H9 (cell line): ENCODE results near the gene NPAS3. TPM values are rescaled to one million over a fixed set of nuclear protein-coding genes. Genes with fewer than 3 reads are reported as not detected.

Experiments used
- DNase-seq: peaks from one replicate; pipeline ENCODE4 v3.0.0-alpha.2; 2017
- H2AFZ ChIP-seq: one replicate; pipeline ENCODE4 v1.6.1; 2013; ENCODE audit warnings: mild to moderate bottlenecking, low read length, control low read depth, moderate library complexity
- H2AK5ac ChIP-seq: 2 replicates; pipeline ENCODE4 v1.6.1; 2013; ENCODE audit warnings: low read length, control low read depth, mixed read lengths; ENCODE audit not compliant: insufficient read length
- H2BK120ac ChIP-seq: one replicate; pipeline ENCODE4 v1.6.1; 2013; ENCODE audit warnings: low read depth, mild to moderate bottlenecking, low read length, control low read depth, inconsistent platforms; ENCODE audit not compliant: poor library complexity, severe bottlenecking
- H2BK12ac ChIP-seq: 2 replicates; pipeline ENCODE4 v1.6.1; 2013; ENCODE audit warnings: low read length, control low read depth, mixed read lengths, low read depth; ENCODE audit not compliant: insufficient read length
- H2BK15ac ChIP-seq: 2 replicates; pipeline ENCODE4 v1.6.1; 2013; ENCODE audit warnings: low read depth, low read length, control low read depth
- H2BK20ac ChIP-seq: one replicate; pipeline ENCODE4 v1.6.1; 2013; ENCODE audit warnings: low read depth, mild to moderate bottlenecking, low read length, control low read depth, inconsistent platforms; ENCODE audit not compliant: poor library complexity, severe bottlenecking
- H2BK5ac ChIP-seq: 2 replicates; pipeline ENCODE4 v1.6.1; 2013; ENCODE audit warnings: low read length, control low read depth, mixed read lengths; ENCODE audit not compliant: insufficient read length
- H3K14ac ChIP-seq: 2 replicates; pipeline ENCODE4 v1.6.1; 2013; ENCODE audit warnings: low read length, control low read depth; ENCODE audit not compliant: insufficient read depth
- H3K18ac ChIP-seq: 2 replicates; pipeline ENCODE4 v1.6.1; 2013; ENCODE audit warnings: low read depth, mild to moderate bottlenecking, mixed read lengths, low read length, control low read depth; ENCODE audit not compliant: insufficient read length
- H3K23ac ChIP-seq: 2 replicates; pipeline ENCODE4 v1.6.1; 2013; ENCODE audit warnings: low read length, control low read depth, mixed read lengths, low read depth; ENCODE audit not compliant: insufficient read length
- H3K23me2 ChIP-seq: 2 replicates; pipeline ENCODE4 v1.6.1; 2013; ENCODE audit warnings: low read depth, mild to moderate bottlenecking, mixed read lengths, low read length, control low read depth; ENCODE audit not compliant: insufficient read length, poor library complexity, severe bottlenecking
- H3K27ac ChIP-seq: 2 replicates; pipeline ENCODE4 v1.5.1; 2013; ENCODE audit warnings: low read length, control low read depth, mixed read lengths, low read depth; ENCODE audit not compliant: insufficient read length
- H3K27me3 ChIP-seq: 2 replicates; pipeline ENCODE4 v1.6.1; 2013; ENCODE audit warnings: low read length, control low read depth, inconsistent platforms; ENCODE audit not compliant: insufficient read depth
- H3K4ac ChIP-seq: 2 replicates; pipeline ENCODE4 v1.6.1; 2013; ENCODE audit warnings: low read depth, mild to moderate bottlenecking, control low read depth, inconsistent platforms, low read length, moderate library complexity
- H3K4me1 ChIP-seq: 2 replicates; pipeline ENCODE4 v1.6.1; 2013; ENCODE audit warnings: low read length, control low read depth, inconsistent platforms; ENCODE audit not compliant: insufficient read depth
- H3K4me2 ChIP-seq: 2 replicates; pipeline ENCODE4 v1.6.1; 2013; ENCODE audit warnings: low read length, control low read depth, mixed read lengths; ENCODE audit not compliant: insufficient read length, insufficient read depth
- H3K56ac ChIP-seq: 2 replicates; pipeline ENCODE4 v1.6.1; 2013; ENCODE audit warnings: low read depth, mild to moderate bottlenecking, mixed read lengths, low read length, control low read depth; ENCODE audit not compliant: insufficient read length
- H3K79me1 ChIP-seq: 2 replicates; pipeline ENCODE4 v1.6.1; 2013; ENCODE audit warnings: low read depth, mild to moderate bottlenecking, moderate library complexity, low read length, control low read depth, inconsistent platforms; ENCODE audit not compliant: insufficient read depth, poor library complexity, severe bottlenecking
- H3K79me2 ChIP-seq: 2 replicates; pipeline ENCODE4 v1.6.1; 2013; ENCODE audit warnings: low read length, control low read depth, inconsistent platforms; ENCODE audit not compliant: insufficient read depth
- H3K9ac ChIP-seq: 2 replicates; pipeline ENCODE4 v1.6.1; 2013; ENCODE audit warnings: low read length, control low read depth, mixed read lengths; ENCODE audit not compliant: insufficient read length; ENCODE audit errors: extremely low read depth
- H3K9me3 ChIP-seq: one replicate; pipeline ENCODE4 v1.6.1; 2013; ENCODE audit warnings: low read depth, low read length, inconsistent platforms; ENCODE audit not compliant: control insufficient read depth
- H3T11ph ChIP-seq: one replicate; pipeline ENCODE4 v1.6.1; 2013; ENCODE audit warnings: mild to moderate bottlenecking, low read length, control low read depth, inconsistent platforms
- H4K20me1 ChIP-seq: one replicate; pipeline ENCODE4 v1.6.1; 2013; ENCODE audit not compliant: control insufficient read depth, insufficient read length, insufficient read depth
- H4K5ac ChIP-seq: 2 replicates; pipeline ENCODE4 v1.6.1; 2013; ENCODE audit warnings: low read depth, mild to moderate bottlenecking, mixed read lengths, low read length, control low read depth; ENCODE audit not compliant: insufficient read length
- H4K8ac ChIP-seq: replicated peaks from 2 replicates; pipeline ENCODE4 v1.6.1; 2013; ENCODE audit warnings: low read length, control low read depth, mixed read lengths, low read depth; ENCODE audit not compliant: insufficient read length
- H4K91ac ChIP-seq: 2 replicates; pipeline ENCODE4 v1.6.1; 2013; ENCODE audit warnings: low read depth, mild to moderate bottlenecking, moderate library complexity, mixed read lengths, low read length, control low read depth; ENCODE audit not compliant: insufficient read length
- H3K27ac Mint-ChIP-seq, 3 experiments: 2 replicates in 2 of 3; 3 replicates in 1 of 3; pipeline ENCODE4 v1.8.0; 2020 to 2021; ENCODE audit warnings: mixed read lengths in 3 of 3, mild to moderate bottlenecking in 1 of 3, moderate library complexity in 1 of 3
- H3K27me3 Mint-ChIP-seq: 2 replicates; pipeline ENCODE4 v1.8.0; 2021; ENCODE audit warnings: low read depth, mild to moderate bottlenecking, moderate library complexity, mixed read lengths
- H3K36me3 Mint-ChIP-seq, 3 experiments: 2 replicates in 2 of 3; 3 replicates in 1 of 3; pipeline ENCODE4 v1.8.0; 2020 to 2021; ENCODE audit warnings: low read depth in 3 of 3, mixed read lengths in 3 of 3; ENCODE audit not compliant: insufficient read depth in 1 of 3
- H3K4me1 Mint-ChIP-seq, 2 experiments: 2 replicates each; pipeline ENCODE4 v1.8.0; 2020; ENCODE audit warnings: mixed read lengths in 2 of 2
- H3K4me3 Mint-ChIP-seq, 2 experiments: 2 replicates in 1 of 2; 3 replicates in 1 of 2; pipeline ENCODE4 v1.8.0; 2020 to 2021; ENCODE audit warnings: mild to moderate bottlenecking in 2 of 2, mixed read lengths in 2 of 2, moderate library complexity in 1 of 2
- H3K9me3 Mint-ChIP-seq, 2 experiments: 2 replicates in 1 of 2; 3 replicates in 1 of 2; pipeline ENCODE4 v1.8.0; 2020; ENCODE audit warnings: mild to moderate bottlenecking in 2 of 2, mixed read lengths in 2 of 2, moderate library complexity in 1 of 2
- WGBS: extraction: QIAGEN DNeasy Blood & Tissue Kit; methylation state at CpG from one replicate; pipeline ENCODE4 v1.1.7; 2013; ENCODE audit warnings: missing lambda C conversion rate, low lambda C conversion rate, mixed read lengths; ENCODE audit not compliant: insufficient read length; ENCODE audit errors: extremely low coverage; 5-methylcytosine and 5-hydroxymethylcytosine counted together
- total RNA-seq: library from RNA; stranded (reverse); gene quantifications from 2 replicates; pipeline ENCODE4 v1.2.1, GENCODE V29; 2021
- TF ChIP-seq, protein P1 (sequence below): fragments of 200-600 bp; sonication (generic); conservative IDR thresholded peaks from 3 replicates; pipeline ENCODE4 v1.8.0; 2021; ENCODE audit warnings: antibody characterized with exemption, mild to moderate bottlenecking

NPAS3 gene
- total RNA-seq, 1 experiment from 2014 or later, result 0.17 TPM

DNA sequence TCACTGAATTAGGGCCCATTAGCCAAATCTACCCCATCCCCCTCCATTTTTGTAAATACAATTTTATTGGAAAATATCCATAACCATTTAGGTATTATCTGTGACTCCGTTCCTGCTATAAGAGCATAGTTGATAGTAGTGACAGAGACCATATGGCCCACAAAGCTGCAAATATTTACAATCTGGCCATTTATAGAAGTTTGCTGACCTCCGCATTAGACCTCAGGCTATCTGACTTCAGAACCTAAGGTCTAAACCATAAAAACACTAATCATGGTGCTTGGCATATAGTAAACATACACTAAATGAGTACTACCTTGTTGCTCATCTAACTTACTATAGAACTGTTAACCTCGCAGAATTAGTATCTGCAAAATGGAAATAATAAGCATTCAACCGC is 124.8 kb downstream of the NPAS3 start:
- no peak overlapping the region for H3K4me3 Mint-ChIP-seq
- H4K91ac ChIP-seq, result no peak overlapping the region
- no peak overlapping the region for H2BK12ac ChIP-seq
- no peaks in the 10 kb centered on the region for H3K36me3 Mint-ChIP-seq
- H2BK5ac ChIP-seq, result no peak overlapping the region
- peaks cover 4% of the 10 kb centered on the region in 2 experiments; a peak in 3 of 4 replicates for H3K4me1 Mint-ChIP-seq
- TF ChIP-seq, protein P1, sequence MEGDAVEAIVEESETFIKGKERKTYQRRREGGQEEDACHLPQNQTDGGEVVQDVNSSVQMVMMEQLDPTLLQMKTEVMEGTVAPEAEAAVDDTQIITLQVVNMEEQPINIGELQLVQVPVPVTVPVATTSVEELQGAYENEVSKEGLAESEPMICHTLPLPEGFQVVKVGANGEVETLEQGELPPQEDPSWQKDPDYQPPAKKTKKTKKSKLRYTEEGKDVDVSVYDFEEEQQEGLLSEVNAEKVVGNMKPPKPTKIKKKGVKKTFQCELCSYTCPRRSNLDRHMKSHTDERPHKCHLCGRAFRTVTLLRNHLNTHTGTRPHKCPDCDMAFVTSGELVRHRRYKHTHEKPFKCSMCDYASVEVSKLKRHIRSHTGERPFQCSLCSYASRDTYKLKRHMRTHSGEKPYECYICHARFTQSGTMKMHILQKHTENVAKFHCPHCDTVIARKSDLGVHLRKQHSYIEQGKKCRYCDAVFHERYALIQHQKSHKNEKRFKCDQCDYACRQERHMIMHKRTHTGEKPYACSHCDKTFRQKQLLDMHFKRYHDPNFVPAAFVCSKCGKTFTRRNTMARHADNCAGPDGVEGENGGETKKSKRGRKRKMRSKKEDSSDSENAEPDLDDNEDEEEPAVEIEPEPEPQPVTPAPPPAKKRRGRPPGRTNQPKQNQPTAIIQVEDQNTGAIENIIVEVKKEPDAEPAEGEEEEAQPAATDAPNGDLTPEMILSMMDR, result no peak
- no peak overlapping the region for H4K5ac ChIP-seq
- H3K4me1 ChIP-seq, result no peaks in the 10 kb centered on the region
- no peak overlapping the region for H2BK120ac ChIP-seq
- no peak overlapping the region for H3K4ac ChIP-seq
- no peak overlapping the region for H3K23ac ChIP-seq
- no peaks in the 10 kb centered on the region for H3K27me3 Mint-ChIP-seq
- H2BK15ac ChIP-seq, result no peak overlapping the region
- H3K27ac ChIP-seq, result no peak overlapping the region
- no peaks in the 10 kb centered on the region for H3K27me3 ChIP-seq
- H3T11ph ChIP-seq, result no peak overlapping the region
- no peaks in the 10 kb centered on the region for H3K79me1 ChIP-seq
- H3K23me2 ChIP-seq, result no peaks in the 10 kb centered on the region
- no CpG with 5 or more reads among the region's 4 CpGs for WGBS
- no peak overlapping the region for H2BK20ac ChIP-seq
- no peaks in the 10 kb centered on the region for H3K79me2 ChIP-seq
- no peak overlapping the region for H2AK5ac ChIP-seq
- no peaks in the 10 kb centered on the region for H4K20me1 ChIP-seq
- no peak for DNase-seq
- H3K9me3 ChIP-seq, result no peaks in the 10 kb centered on the region
- H3K9me3 Mint-ChIP-seq, result no peaks in the 10 kb centered on the region
- H3K9ac ChIP-seq, result no peak overlapping the region
- H3K18ac ChIP-seq, result no peak overlapping the region
- no peak overlapping the region for H3K14ac ChIP-seq
- no peak overlapping the region for H3K56ac ChIP-seq
- no peak overlapping the region for H2AFZ ChIP-seq
- no peak overlapping the region for H3K4me2 ChIP-seq
- no peak overlapping the region for H3K27ac Mint-ChIP-seq
- no peak overlapping the region for H4K8ac ChIP-seq
